Measurements from ENCODE around the gene PLPPR3. TPM values are rescaled to one million over a fixed set of nuclear protein-coding genes. Genes with fewer than 3 reads are reported as not detected.

The PLPPR3 gene
- total and polyA plus RNA-seq, 9 of the 15 experiments (the other 6 are each of a cell fraction or from before 2014, with no cell fraction given) = 0.01 to 48.2 (median 8.6) TPM

- TF ChIP-seq HINFP (tag; conservative IDR thresholded peaks at IDR 0.05; ENCODE audit: low read depth) (no peak), DNMT1 (IDR thresholded peaks at IDR 0.05) (no peak), RNF2 (IDR thresholded peaks at IDR 0.05) (peak; percentile 60; the same call in 1 of the 2 replicates), SNRNP70 (optimal IDR thresholded peaks at IDR 0.05; ENCODE audit: low read depth, low read length) (no peak), HOXB6 (CRISPR knock-in tag; IDR thresholded peaks at IDR 0.05; ENCODE audit: borderline replicate concordance) (no peak), POLR2B (IDR thresholded peaks at IDR 0.05; ENCODE audit: low read depth, partially characterized antibody) (peak; percentile 65), ZMIZ1 (IDR thresholded peaks at IDR 0.05; ENCODE audit: low read depth in 2 of 2, low read length in 2 of 2) (0 out of 4 replicates have a peak, but pooled peaks of 1 of the 2 experiments have one; percentile 34), SUPT5H (IDR thresholded peaks at IDR 0.05) (peak; percentile 75), TSHZ1 (CRISPR knock-in tag; IDR thresholded peaks at IDR 0.05) (no peak), ILF3 (IDR thresholded peaks at IDR 0.05; ENCODE audit: borderline replicate concordance) (no peak), NR0B1 (IDR thresholded peaks at IDR 0.05; ENCODE audit: partially characterized antibody) (no peak), ZNF75A (CRISPR knock-in tag; IDR thresholded peaks at IDR 0.05) (no peak), ZNF277 (CRISPR knock-in tag; IDR thresholded peaks at IDR 0.05; ENCODE audit: borderline replicate concordance) (no peak), MYC (IDR thresholded peaks at IDR 0.05; ENCODE audit: low read depth, low read length) (peak; percentile 99), MYC (CRISPR knock-in tag; IDR thresholded peaks at IDR 0.05; ENCODE audit: borderline replicate concordance, low read depth) (peak; percentile 88)
Measured at GRCh38 chr19:796692-797527, 24.8 kb downstream of the PLPPR3 start, which contains the start of gene PTBP1 (continued).

Measured in K562 (cell line).